Trophoblast cell (in vitro differentiated cells and primary cell): ENCODE results near the gene ARHGAP31.
A peak's percentile ranks its signal among the peaks of the same experiment; 100 is the strongest.
"Not testable (repeated sequence)": the region's sequence is repeated elsewhere in the genome, so short reads cannot be mapped to it uniquely, and the experiment has no call there.

ENCODE experiments used
- DNase-seq, 2 donors: peaks; one replicate each; pipeline ENCODE4 v3.0.0-alpha.2; 2016
- H2AFZ ChIP-seq: 2 replicates; pipeline ENCODE4 v1.6.1; 2013; ENCODE audit warnings: low read length, moderate library complexity, mild to moderate bottlenecking; ENCODE audit not compliant: insufficient read depth, poor library complexity
- H2AK5ac ChIP-seq: 2 replicates; pipeline ENCODE4 v1.6.1; 2013; ENCODE audit warnings: mild to moderate bottlenecking, low read length
- H2BK120ac ChIP-seq: 2 replicates; pipeline ENCODE4 v1.6.1; 2013; ENCODE audit warnings: low read length, mild to moderate bottlenecking, moderate library complexity; ENCODE audit not compliant: insufficient read depth, poor library complexity
- H2BK12ac ChIP-seq: 2 replicates; pipeline ENCODE4 v1.6.1; 2013; ENCODE audit warnings: mild to moderate bottlenecking, low read length, moderate library complexity
- H2BK5ac ChIP-seq: 2 replicates; pipeline ENCODE4 v1.6.1; 2013; ENCODE audit warnings: low read length, low read depth, moderate library complexity, mild to moderate bottlenecking; ENCODE audit not compliant: poor library complexity
- H3K14ac ChIP-seq: 2 replicates; pipeline ENCODE4 v1.6.1; 2013; ENCODE audit warnings: mild to moderate bottlenecking, low read length
- H3K18ac ChIP-seq: 2 replicates; pipeline ENCODE4 v1.6.1; 2013; ENCODE audit warnings: mild to moderate bottlenecking, low read length
- H3K23ac ChIP-seq: 2 replicates; pipeline ENCODE4 v1.6.1; 2013; ENCODE audit warnings: low read length
- H3K27ac ChIP-seq: 2 replicates; pipeline ENCODE4 v1.5.1; 2013; ENCODE audit warnings: low read depth, mild to moderate bottlenecking, inconsistent platforms, low read length, moderate library complexity
- H3K27me3 ChIP-seq: 2 replicates; pipeline ENCODE4 v1.6.1; 2013; ENCODE audit warnings: inconsistent platforms, mild to moderate bottlenecking, low read length, moderate library complexity; ENCODE audit not compliant: insufficient read depth
- H3K36me3 ChIP-seq, 2 experiments: 1 replicate in 1 of 2; 2 replicates in 1 of 2; pipeline ENCODE4 v1.6.1; 2013; ENCODE audit warnings: low read length in 2 of 2, mild to moderate bottlenecking in 2 of 2, moderate library complexity in 1 of 2; ENCODE audit not compliant: insufficient read depth in 2 of 2, control insufficient read depth in 1 of 2
- H3K4ac ChIP-seq: 2 replicates; pipeline ENCODE4 v1.6.1; 2013; ENCODE audit warnings: low read depth, mild to moderate bottlenecking, low read length, moderate library complexity
- H3K4me1 ChIP-seq, 2 experiments: 1 replicate in 1 of 2; 2 replicates in 1 of 2; pipeline ENCODE4 v1.6.1; 2013; ENCODE audit warnings: low read length in 2 of 2, mild to moderate bottlenecking in 2 of 2, moderate library complexity in 1 of 2; ENCODE audit not compliant: insufficient read depth in 2 of 2, control insufficient read depth in 1 of 2
- H3K4me2 ChIP-seq: 2 replicates; pipeline ENCODE4 v1.6.1; 2013; ENCODE audit warnings: inconsistent platforms, mild to moderate bottlenecking, low read length, moderate library complexity
- H3K4me3 ChIP-seq: 2 replicates; pipeline ENCODE4 v1.5.1; 2013; ENCODE audit warnings: mild to moderate bottlenecking, low read depth, low read length, inconsistent platforms
- H3K79me1 ChIP-seq: one replicate; pipeline ENCODE4 v1.6.1; 2013; ENCODE audit warnings: low read length
- H3K79me2 ChIP-seq: 2 replicates; pipeline ENCODE4 v1.6.1; 2013; ENCODE audit warnings: low read length, mild to moderate bottlenecking; ENCODE audit not compliant: control insufficient read depth, insufficient read depth, poor library complexity
- H3K9ac ChIP-seq: 2 replicates; pipeline ENCODE4 v1.6.1; 2013; ENCODE audit warnings: mild to moderate bottlenecking, low read length
- H3K9me3 ChIP-seq: 2 replicates; pipeline ENCODE4 v1.6.1; 2013; ENCODE audit warnings: low read depth, mild to moderate bottlenecking, control low read depth, inconsistent platforms, low read length; ENCODE audit not compliant: insufficient read depth
- H4K12ac ChIP-seq: 2 replicates; pipeline ENCODE4 v1.6.1; 2013; ENCODE audit warnings: low read depth, mild to moderate bottlenecking, low read length, moderate library complexity
- H4K8ac ChIP-seq: 2 replicates; pipeline ENCODE4 v1.6.1; 2013; ENCODE audit warnings: low read depth, mild to moderate bottlenecking, low read length, moderate library complexity
- H4K91ac ChIP-seq: one replicate; pipeline ENCODE4 v1.6.1; 2013; ENCODE audit warnings: low read depth, mild to moderate bottlenecking, low read length, moderate library complexity
- WGBS: extraction: QIAGEN DNeasy Blood & Tissue Kit; methylation state at CpG from one replicate; pipeline ENCODE4 v1.1.7; 2013; ENCODE audit warnings: missing lambda C conversion rate; ENCODE audit not compliant: insufficient read length, insufficient coverage; ENCODE audit errors: extremely low coverage; 5-methylcytosine and 5-hydroxymethylcytosine counted together

ARHGAP31 gene

GRCh38 chr3:119270212-119270611 is 24.0 kb upstream of the ARHGAP31 start:
- not testable (repeated sequence) for H3K9ac ChIP-seq, H3K18ac ChIP-seq

GRCh38 chr3:119276680-119277079 is 17.5 kb upstream of the ARHGAP31 start:
- Histone ChIP-seq H3K4me2 (no peak overlapping the region), H4K8ac (no peak overlapping the region), H3K4me1 (peaks cover 0 to 13% of the 10 kb centered on the region in 2 experiments), H3K27me3 (no peaks in the 10 kb centered on the region), H3K9ac (no peak overlapping the region), H2AK5ac (no peak overlapping the region), H3K23ac (no peak overlapping the region), H3K4me3 (no peak overlapping the region), H3K14ac (no peak overlapping the region), H2AFZ (no peak overlapping the region), H2BK120ac (peak overlapping the region; percentile 13), H3K79me2 (no peaks in the 10 kb centered on the region), H2BK5ac (no peak overlapping the region), H4K12ac (no peak overlapping the region), H2BK12ac (peak overlapping the region; percentile 50), H3K18ac (no peak overlapping the region), H3K4ac (no peak overlapping the region), H3K36me3 (no peaks in the 10 kb centered on the region), H3K9me3 (peaks cover 1% of the 10 kb centered on the region), H4K91ac (peak overlapping the region; percentile 61), H3K27ac (no peak overlapping the region), H3K79me1 (peaks cover 7% of the 10 kb centered on the region)
- peak; percentile 91 to 96 for DNase-seq
- no CpG with 5 or more reads among the region's 5 CpGs for WGBS

More at GRCh38 chr3:119270212-119270611, 24.0 kb upstream of the ARHGAP31 start:
- H4K8ac ChIP-seq, H2BK120ac ChIP-seq, H3K4me1 ChIP-seq, H4K91ac ChIP-seq, H3K4ac ChIP-seq, H4K12ac ChIP-seq, H2BK12ac ChIP-seq, H3K14ac ChIP-seq, H2BK5ac ChIP-seq, H3K23ac ChIP-seq, H2AFZ ChIP-seq, H3K4me2 ChIP-seq, H2AK5ac ChIP-seq, H3K27me3 ChIP-seq, H3K27ac ChIP-seq, H3K4me3 ChIP-seq, H3K9me3 ChIP-seq, H3K79me1 ChIP-seq, DNase-seq, H3K36me3 ChIP-seq, H3K79me2 ChIP-seq: not testable (repeated sequence)
- no CpG with 5 or more reads among the region's 2 CpGs for WGBS

DNA sequence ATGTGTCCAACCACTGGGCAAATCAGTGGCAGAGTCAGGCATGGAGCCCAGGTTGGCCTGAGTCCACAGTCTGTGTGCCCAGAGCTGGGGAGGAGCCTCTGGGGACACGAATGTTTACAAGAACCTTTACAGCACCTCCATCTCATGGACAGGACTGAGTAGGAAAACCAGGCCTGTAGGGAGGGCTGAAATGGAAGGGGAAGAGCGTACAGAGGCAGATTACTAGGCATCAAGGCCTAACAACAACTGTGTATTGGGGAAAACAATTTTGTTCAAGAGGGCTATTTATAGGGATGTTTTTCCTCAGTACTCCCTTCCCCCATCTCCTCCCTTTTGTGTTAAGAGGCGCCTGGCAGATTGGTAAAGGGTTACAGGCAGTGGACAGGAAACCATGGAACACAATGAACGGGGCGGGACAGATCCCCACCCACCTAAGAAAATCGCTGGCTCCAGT is 15.1 kb upstream of the ARHGAP31 start:
- H4K8ac ChIP-seq, result peak overlapping the region; percentile 84
- no peak overlapping the region for H3K27ac ChIP-seq
- no peak overlapping the region for H3K23ac ChIP-seq
- H3K4me3 ChIP-seq, result no peak overlapping the region
- H4K12ac ChIP-seq, result no peak overlapping the region
- peak overlapping the region; percentile 35 for H2BK5ac ChIP-seq
- peak overlapping the region; percentile 13 for H3K4ac ChIP-seq
- peak overlapping the region; percentile 98 for H2BK12ac ChIP-seq
- H3K4me2 ChIP-seq, result no peak overlapping the region
- peaks cover 0 to 13% of the 10 kb centered on the region in 2 experiments for H3K4me1 ChIP-seq
- peaks cover 7% of the 10 kb centered on the region for H3K79me1 ChIP-seq
- peak overlapping the region; percentile 81 for H4K91ac ChIP-seq
- WGBS, result no CpG with 5 or more reads among the region's 6 CpGs
- no peak overlapping the region for H2AK5ac ChIP-seq
- peak overlapping the region; percentile 51 for H2AFZ ChIP-seq
- no peaks in the 10 kb centered on the region for H3K36me3 ChIP-seq
- no peak overlapping the region for H3K9ac ChIP-seq
- DNase-seq, result no peak
- peak overlapping the region; percentile 10 for H3K14ac ChIP-seq
- no peaks in the 10 kb centered on the region for H3K79me2 ChIP-seq
- no peaks in the 10 kb centered on the region for H3K27me3 ChIP-seq
- H3K18ac ChIP-seq, result no peak overlapping the region
- H3K9me3 ChIP-seq, result peaks cover 8% of the 10 kb centered on the region
- H2BK120ac ChIP-seq, result peak overlapping the region; percentile 12

DNA sequence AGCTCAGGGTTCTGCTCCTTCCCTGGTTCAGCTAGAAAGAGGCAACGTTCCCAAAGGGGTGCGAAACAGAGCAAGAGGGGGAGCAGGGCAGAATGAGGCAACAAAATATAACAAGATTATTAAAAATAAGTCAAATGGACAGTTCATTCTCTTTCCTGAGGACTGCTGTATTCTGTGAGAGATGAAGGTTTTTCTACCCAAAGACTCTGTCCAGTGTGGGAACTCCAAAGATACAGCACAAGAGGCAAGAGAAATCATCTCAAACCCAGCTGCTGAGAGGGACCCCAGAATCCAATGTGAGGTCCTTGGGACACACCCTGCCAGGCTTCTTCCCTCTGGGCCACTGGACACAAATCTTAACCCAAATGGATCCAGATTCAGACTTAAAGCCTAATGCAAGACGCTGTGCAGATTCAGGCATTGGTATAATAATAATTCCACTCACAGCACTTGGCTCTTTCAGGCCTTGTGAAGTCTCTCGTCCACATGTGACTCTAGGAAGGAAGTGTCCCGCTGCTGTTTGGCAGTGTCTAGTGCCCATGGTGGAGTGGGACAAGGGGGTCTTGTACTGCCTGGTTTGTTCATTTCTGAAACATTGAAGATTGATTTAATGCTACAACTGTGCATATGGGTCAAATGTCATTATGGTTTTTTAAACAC is 14.5 kb upstream of the ARHGAP31 start:
- H3K4ac ChIP-seq, result no peak overlapping the region
- WGBS, result no CpG with 5 or more reads among the region's 5 CpGs
- H2BK5ac ChIP-seq, result no peak overlapping the region
- H3K79me2 ChIP-seq, result no peaks in the 10 kb centered on the region
- no peak overlapping the region for H4K91ac ChIP-seq
- H2AK5ac ChIP-seq, result peak overlapping the region; percentile 74
- no peak overlapping the region for H3K4me2 ChIP-seq
- H3K4me3 ChIP-seq, result no peak overlapping the region
- H2BK120ac ChIP-seq, result peak overlapping the region; percentile 68
- H2BK12ac ChIP-seq, result peak overlapping the region; percentile 77
- H3K18ac ChIP-seq, result no peak overlapping the region
- H3K14ac ChIP-seq, result no peak overlapping the region
- no peak overlapping the region for H4K8ac ChIP-seq
- no peak for DNase-seq
- no peak overlapping the region for H3K23ac ChIP-seq
- peaks cover 8% of the 10 kb centered on the region for H3K9me3 ChIP-seq
- no peak overlapping the region for H4K12ac ChIP-seq
- H2AFZ ChIP-seq, result peak overlapping the region; percentile 15
- no peaks in the 10 kb centered on the region for H3K36me3 ChIP-seq
- peaks cover 0 to 13% of the 10 kb centered on the region in 2 experiments for H3K4me1 ChIP-seq
- no peak overlapping the region for H3K9ac ChIP-seq
- H3K79me1 ChIP-seq, result peaks cover 7% of the 10 kb centered on the region
- H3K27me3 ChIP-seq, result no peaks in the 10 kb centered on the region
- peak overlapping the region; percentile 5 for H3K27ac ChIP-seq
